ENCODE data around the gene SIK3.

DNA sequence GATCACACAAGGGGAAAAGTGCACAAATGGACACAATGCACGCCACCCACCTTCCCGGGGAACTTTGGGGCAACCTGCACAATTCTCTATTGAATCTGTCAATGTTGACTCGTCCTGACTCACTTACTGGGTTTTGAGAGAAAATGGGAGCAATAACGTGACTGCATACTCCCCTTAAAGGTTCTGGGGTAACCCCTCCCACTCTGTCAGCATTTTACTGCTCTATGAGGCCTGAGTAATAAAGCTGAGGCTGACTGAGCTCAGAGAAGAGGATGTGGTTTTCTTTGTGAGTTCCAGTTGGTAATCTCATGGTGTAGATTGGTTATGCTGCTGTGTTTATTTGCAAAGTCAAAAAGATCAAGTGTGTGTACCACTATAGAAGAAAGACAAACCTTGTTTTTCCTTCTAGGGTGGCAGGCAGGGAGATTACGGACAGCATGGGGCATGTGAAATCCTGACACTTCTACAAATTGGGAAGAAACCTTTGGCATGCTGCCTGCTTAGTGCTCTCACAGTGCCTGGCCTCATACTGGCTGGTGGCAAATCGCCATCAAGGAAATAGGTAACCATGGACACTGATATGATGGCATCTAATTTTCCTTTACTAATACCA is 244.7 kb downstream of the SIK3 start:
- TF ChIP-seq, protein P1, sequence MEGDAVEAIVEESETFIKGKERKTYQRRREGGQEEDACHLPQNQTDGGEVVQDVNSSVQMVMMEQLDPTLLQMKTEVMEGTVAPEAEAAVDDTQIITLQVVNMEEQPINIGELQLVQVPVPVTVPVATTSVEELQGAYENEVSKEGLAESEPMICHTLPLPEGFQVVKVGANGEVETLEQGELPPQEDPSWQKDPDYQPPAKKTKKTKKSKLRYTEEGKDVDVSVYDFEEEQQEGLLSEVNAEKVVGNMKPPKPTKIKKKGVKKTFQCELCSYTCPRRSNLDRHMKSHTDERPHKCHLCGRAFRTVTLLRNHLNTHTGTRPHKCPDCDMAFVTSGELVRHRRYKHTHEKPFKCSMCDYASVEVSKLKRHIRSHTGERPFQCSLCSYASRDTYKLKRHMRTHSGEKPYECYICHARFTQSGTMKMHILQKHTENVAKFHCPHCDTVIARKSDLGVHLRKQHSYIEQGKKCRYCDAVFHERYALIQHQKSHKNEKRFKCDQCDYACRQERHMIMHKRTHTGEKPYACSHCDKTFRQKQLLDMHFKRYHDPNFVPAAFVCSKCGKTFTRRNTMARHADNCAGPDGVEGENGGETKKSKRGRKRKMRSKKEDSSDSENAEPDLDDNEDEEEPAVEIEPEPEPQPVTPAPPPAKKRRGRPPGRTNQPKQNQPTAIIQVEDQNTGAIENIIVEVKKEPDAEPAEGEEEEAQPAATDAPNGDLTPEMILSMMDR (conservative IDR thresholded peaks at IDR 0.05; ENCODE audit: low read depth, low read length), result no peak
- no peak for TF ChIP-seq EZH2 (IDR thresholded peaks at IDR 0.05; ENCODE audit: low read length, unreplicated experiment)
